Upper lobe of right lung (tissue), 1 donor: ENCODE data around the gene NNT. TPM values are rescaled to one million over a fixed set of nuclear protein-coding genes. Genes with fewer than 3 reads are reported as not detected.

Experiments
- ATAC-seq: fragments of 200-7000 bp; cut with Tn5 transposase; one replicate; pipeline ENCODE4 v1.9.1; 2020; ENCODE audit warnings: mild to moderate bottlenecking, moderate library complexity
- DNase-seq: peaks from one replicate; pipeline ENCODE4 v3.0.0-alpha.2; 2020
- H3K27ac ChIP-seq: fragments of 200-600 bp; one replicate; pipeline ENCODE4 v1.8.0; 2022
- H3K27me3 ChIP-seq: fragments of 200-600 bp; one replicate; pipeline ENCODE4 v1.8.0; 2022; ENCODE audit warnings: mild to moderate bottlenecking
- H3K36me3 ChIP-seq: fragments of 200-600 bp; one replicate; pipeline ENCODE4 v1.8.0; 2022
- H3K4me1 ChIP-seq: fragments of 200-600 bp; one replicate; pipeline ENCODE4 v1.8.0; 2022
- H3K4me3 ChIP-seq: fragments of 200-600 bp; one replicate; pipeline ENCODE4 v1.8.0; 2022; ENCODE audit warnings: mild to moderate bottlenecking
- H3K9me3 ChIP-seq: fragments of 200-600 bp; one replicate; pipeline ENCODE4 v1.8.0; 2022
- intact Hi-C: fragments of 100-400 bp; cut with DNase I; formaldehyde crosslinking; loops from one replicate; pipeline ENCODE4 v1.11.0; 2022
- total RNA-seq: library from RNA; stranded (reverse); fragmentation: NEBNext Ultra II Directional; extraction: Animal tissue kit (Norgen Biotek cat#: 25700); gene quantifications from one replicate; pipeline ENCODE4 v1.2.1, GENCODE V29; 2021
- TF ChIP-seq, protein P1 (sequence below): fragments of 200-600 bp; IDR thresholded peaks from one replicate; pipeline ENCODE4 v1.8.0; 2022; ENCODE audit warnings: antibody characterized with exemption
- donor health status: DM: no; HTN: yes; CAD: no; lungs with severe emphysema.

NNT gene
- total RNA-seq, 1 donor from 2014 or later, result 67.7 TPM

DNA sequence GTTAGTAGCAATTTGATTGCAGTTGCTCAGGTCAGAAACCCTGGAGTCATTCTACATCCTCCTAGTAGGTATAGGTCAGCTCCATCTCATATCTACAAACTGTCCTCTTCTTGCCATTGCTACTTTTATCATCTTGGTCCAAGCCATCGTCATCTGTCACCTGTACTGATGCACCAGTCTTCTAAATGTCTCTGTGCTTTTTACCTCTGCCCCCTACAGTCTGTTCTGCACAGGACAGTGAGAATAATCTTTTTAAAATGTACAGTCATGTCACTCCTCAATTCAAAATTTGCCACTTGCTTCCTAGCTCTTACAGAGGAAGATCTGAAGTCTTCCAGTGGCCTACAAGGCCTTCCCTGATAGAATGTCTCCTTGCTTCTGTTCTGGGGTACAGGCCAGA lies 6.8 kb downstream of the NNT start:
- peaks cover 57% of the 10 kb centered on the region for H3K36me3 ChIP-seq
- H3K4me1 ChIP-seq, result peaks cover under 1% of the 10 kb centered on the region
- H3K27me3 ChIP-seq, result no peaks in the 10 kb centered on the region
- no peaks in the 10 kb centered on the region for H3K9me3 ChIP-seq
- TF ChIP-seq, protein P1, sequence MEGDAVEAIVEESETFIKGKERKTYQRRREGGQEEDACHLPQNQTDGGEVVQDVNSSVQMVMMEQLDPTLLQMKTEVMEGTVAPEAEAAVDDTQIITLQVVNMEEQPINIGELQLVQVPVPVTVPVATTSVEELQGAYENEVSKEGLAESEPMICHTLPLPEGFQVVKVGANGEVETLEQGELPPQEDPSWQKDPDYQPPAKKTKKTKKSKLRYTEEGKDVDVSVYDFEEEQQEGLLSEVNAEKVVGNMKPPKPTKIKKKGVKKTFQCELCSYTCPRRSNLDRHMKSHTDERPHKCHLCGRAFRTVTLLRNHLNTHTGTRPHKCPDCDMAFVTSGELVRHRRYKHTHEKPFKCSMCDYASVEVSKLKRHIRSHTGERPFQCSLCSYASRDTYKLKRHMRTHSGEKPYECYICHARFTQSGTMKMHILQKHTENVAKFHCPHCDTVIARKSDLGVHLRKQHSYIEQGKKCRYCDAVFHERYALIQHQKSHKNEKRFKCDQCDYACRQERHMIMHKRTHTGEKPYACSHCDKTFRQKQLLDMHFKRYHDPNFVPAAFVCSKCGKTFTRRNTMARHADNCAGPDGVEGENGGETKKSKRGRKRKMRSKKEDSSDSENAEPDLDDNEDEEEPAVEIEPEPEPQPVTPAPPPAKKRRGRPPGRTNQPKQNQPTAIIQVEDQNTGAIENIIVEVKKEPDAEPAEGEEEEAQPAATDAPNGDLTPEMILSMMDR, result no peak
- no peak for ATAC-seq
- H3K27ac ChIP-seq, result no peak overlapping the region
- intact Hi-C loops, result no loop called here
- DNase-seq, result no peak
- no peak overlapping the region for H3K4me3 ChIP-seq

DNA sequence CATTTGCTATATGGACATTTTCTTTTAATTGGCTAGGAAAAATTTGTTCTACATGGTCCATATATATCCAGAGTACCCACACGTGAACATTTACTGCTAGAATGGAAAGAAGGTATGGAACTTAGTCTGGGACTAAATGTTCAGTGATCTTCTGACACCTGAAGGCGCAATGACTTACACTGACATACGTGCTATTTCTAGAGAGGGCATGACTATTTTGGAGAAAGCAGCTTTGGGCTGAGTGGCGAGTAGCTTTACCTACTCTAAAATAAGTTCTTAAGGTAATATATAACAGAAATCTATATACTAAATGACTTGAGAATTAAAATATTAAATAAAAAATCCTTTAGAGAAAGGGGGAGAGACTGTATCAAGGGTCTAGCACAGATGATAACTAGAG lies 10.4 kb downstream of the NNT start:
- no peaks in the 10 kb centered on the region for H3K27me3 ChIP-seq
- ATAC-seq (no peak), DNase-seq (no peak)
- no peaks in the 10 kb centered on the region for H3K9me3 ChIP-seq
- no peaks in the 10 kb centered on the region for H3K4me1 ChIP-seq
- intact Hi-C loops, result no loop called here
- no peak overlapping the region for H3K4me3 ChIP-seq
- H3K36me3 ChIP-seq, result peaks cover 73% of the 10 kb centered on the region
- no peak overlapping the region for H3K27ac ChIP-seq
- TF ChIP-seq, protein P1, result no peak

DNA sequence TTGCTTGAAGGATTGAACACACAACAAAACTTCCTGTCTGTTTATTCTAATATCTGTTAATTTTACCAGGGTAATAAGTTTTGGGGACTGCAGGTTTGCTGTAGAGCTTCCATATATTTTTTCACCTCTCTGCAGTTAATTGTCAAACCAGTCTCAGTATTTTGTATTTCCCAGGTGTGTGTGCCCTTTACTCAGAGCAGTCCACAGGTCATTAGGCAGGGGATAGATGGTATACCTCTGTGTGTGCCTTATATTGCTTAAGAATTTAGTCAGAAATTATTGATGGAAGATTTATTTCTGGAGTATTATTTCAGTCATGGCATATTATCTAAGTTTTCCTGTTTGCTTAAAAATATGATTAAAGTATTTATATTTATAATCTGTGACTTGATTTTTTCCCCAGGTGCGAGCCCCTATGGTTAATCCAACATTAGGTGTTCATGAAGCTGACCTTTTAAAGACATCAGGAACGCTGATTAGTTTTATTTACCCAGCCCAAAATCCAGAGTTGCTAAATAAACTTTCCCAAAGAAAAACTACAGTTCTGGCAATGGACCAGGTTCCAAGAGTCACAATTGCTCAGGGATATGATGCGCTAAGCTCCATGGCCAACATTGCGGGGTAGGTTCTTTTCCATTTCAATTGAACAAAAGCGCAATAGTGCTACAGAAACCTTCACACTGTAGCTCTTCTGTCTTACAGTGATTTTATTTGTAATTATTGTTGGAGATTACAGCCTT lies 12.6 kb downstream of the NNT start:
- TF ChIP-seq, protein P1, result no peak
- H3K9me3 ChIP-seq, result no peaks in the 10 kb centered on the region
- H3K27ac ChIP-seq, result no peak overlapping the region
- no peaks in the 10 kb centered on the region for H3K27me3 ChIP-seq
- ATAC-seq, result no peak
- no peak for DNase-seq
- peaks cover 58% of the 10 kb centered on the region for H3K36me3 ChIP-seq
- intact Hi-C loops, result no loop called here
- H3K4me1 ChIP-seq, result peaks cover 12% of the 10 kb centered on the region
- no peak overlapping the region for H3K4me3 ChIP-seq

GRCh38 chr5:43616535-43616934 lies 13.6 kb downstream of the NNT start:
- Histone ChIP-seq H3K9me3 (no peaks in the 10 kb centered on the region), H3K27me3 (no peaks in the 10 kb centered on the region), H3K4me3 (no peak overlapping the region), H3K4me1 (peaks cover 12% of the 10 kb centered on the region), H3K36me3 (peaks cover 51% of the 10 kb centered on the region), H3K27ac (no peak overlapping the region)
- TF ChIP-seq, protein P1, result no peak
- DNase-seq (no peak), ATAC-seq (peak; percentile 89)
- intact Hi-C loops, result no loop called here

GRCh38 chr5:43619380-43619779 lies 16.4 kb downstream of the NNT start:
- intact Hi-C loops, result no loop called here
- DNase-seq (no peak), ATAC-seq (no peak)
- H3K4me3 ChIP-seq, result no peak overlapping the region
- H3K36me3 ChIP-seq, result peaks cover 22% of the 10 kb centered on the region
- TF ChIP-seq, protein P1, result no peak
- no peaks in the 10 kb centered on the region for H3K9me3 ChIP-seq
- H3K27ac ChIP-seq, result peak overlapping the region; percentile 47
- H3K4me1 ChIP-seq, result peaks cover 12% of the 10 kb centered on the region
- no peaks in the 10 kb centered on the region for H3K27me3 ChIP-seq
